GM18873 (cell line): ENCODE data around the gene GPC3.

Source experiments
- ATAC-seq: cut with Tn5 transposase; IDR thresholded peaks from one replicate; pipeline ENCODE4 v1.9.1; 2021; ENCODE audit warnings: mild to moderate bottlenecking, moderate library complexity, moderate number of reproducible peaks; ENCODE audit not compliant: unreplicated experiment, low FRiP score

The GPC3 gene

GRCh38 chrX:133971586-133971985 is 13.8 kb downstream of the GPC3 start:
- ATAC-seq = no peak

GRCh38 chrX:133970076-133970475 is 15.3 kb downstream of the GPC3 start:
- ATAC-seq = no peak

DNA sequence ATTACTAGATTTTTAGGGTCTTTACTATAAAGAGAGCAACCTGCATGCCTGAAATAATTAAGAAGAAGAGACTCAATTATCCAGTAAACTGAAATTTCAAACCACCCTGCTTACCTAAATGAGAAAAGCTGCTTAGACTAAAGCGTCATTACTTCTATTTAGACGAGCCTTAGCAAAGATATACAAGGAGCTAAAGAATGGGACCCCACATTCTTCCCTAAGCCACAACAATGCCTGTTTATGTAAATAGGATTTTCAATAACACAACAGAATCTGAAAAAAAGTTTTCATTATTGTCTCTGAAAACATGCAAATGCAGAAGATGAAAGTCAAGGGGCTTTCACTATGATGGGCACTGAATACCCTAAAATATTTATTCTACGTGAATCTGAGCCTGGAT is 16.2 kb downstream of the GPC3 start:
- ATAC-seq = no peak

DNA sequence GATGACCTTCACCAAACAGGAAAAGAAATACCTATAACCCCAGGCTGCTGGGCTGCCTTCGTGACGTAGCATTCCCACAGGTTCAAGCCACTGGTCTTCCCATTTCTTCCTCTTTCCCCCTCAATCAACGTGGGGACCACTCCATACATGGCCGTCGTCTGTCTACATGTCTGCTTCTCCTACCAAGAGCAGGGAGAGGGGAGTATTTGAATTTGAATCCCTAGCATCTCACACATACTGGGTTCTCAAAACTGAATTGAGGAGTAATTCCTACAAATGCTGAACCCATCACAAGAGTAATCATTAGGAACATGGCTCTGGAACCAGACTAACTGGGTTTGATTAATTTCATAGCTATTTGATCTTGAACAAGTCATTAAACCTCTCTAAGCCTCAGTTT is 17.3 kb downstream of the GPC3 start:
- ATAC-seq = no peak

- no peak for ATAC-seq
Measured at GRCh38 chrX:133966199-133966598, 19.2 kb downstream of the GPC3 start.

- no peak for ATAC-seq
Measured at GRCh38 chrX:133965321-133965720, 20.1 kb downstream of the GPC3 start.

- ATAC-seq = no peak
Measured at GRCh38 chrX:133961046-133961445, 24.3 kb downstream of the GPC3 start.

GRCh38 chrX:133959972-133960371 is 25.4 kb downstream of the GPC3 start:
- no peak for ATAC-seq

- ATAC-seq = no peak
Measured at GRCh38 chrX:133958997-133959688, 26.3 kb downstream of the GPC3 start.

- no peak for ATAC-seq
Measured at GRCh38 chrX:133956570-133957340, 28.6 kb downstream of the GPC3 start.

DNA sequence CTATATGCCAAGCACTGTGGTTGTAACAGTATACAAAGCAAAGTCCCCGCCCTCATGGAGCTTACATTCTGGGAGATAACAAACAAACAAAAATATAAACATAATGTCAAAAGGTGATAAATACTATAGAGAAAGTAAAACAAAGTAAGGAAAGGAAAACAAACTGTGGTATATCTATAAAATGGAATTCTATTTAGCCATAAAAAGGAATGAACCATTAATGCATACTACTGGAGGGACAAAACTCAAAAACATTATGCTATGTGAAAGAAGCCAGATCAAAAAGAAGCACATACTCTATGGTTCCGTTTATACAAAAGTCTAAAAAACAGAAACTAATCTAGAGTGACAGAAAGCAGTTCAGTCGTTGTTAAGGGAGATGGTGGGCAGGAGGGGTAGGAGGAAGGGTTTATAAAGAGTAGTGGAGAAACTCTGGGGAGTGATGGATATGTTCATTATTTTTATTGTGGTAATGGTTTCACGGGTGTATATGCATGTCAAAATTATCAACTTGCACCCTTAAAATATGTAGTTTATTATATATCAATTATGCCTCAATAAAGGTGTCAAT is 31.5 kb downstream of the GPC3 start:
- no peak for ATAC-seq

DNA sequence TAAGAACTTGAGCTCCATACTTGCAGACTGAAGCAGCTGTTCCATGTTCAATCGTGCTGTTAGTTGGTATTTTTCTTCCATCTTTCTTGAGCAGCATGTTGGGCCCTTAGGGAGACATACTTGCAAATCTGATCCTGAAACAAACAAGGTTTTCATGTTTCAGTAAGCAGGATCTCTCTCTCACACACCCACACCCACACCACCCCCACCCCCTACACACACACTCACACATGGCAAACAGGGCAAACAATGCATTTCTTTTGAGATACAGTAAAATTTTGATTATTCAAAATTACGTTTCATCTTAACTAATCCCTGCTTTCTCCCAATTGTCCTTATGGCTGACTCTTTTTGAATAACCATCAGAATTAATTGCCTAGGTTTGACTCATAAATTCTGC is 32.3 kb downstream of the GPC3 start:
- ATAC-seq = no peak

GRCh38 chrX:133951098-133951497 is 34.3 kb downstream of the GPC3 start:
- no peak for ATAC-seq

DNA sequence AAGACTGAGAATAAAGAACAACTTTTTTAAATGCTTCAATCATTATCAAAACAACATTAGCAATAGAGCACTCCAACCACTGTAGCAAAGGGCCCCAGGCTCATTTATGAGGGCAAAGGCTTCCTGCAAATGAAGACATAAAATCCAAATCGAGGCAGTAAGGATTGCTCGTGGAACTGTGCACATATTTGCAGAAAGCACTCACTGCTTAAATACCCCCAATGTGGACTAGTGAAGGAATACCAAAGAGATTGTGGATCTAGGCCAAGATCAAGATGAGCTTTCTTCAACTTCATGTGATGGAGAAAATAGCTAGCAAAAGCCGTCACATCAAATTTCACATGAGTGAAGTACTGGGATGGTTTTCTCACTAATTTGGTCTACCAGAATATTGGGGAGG is 35.2 kb downstream of the GPC3 start:
- no peak for ATAC-seq

- ATAC-seq = no peak
Measured at GRCh38 chrX:133948895-133949294, 36.5 kb downstream of the GPC3 start.

GRCh38 chrX:133947996-133948395 is 37.4 kb downstream of the GPC3 start:
- no peak for ATAC-seq

GRCh38 chrX:133947022-133947421 is 38.4 kb downstream of the GPC3 start:
- no peak for ATAC-seq

DNA sequence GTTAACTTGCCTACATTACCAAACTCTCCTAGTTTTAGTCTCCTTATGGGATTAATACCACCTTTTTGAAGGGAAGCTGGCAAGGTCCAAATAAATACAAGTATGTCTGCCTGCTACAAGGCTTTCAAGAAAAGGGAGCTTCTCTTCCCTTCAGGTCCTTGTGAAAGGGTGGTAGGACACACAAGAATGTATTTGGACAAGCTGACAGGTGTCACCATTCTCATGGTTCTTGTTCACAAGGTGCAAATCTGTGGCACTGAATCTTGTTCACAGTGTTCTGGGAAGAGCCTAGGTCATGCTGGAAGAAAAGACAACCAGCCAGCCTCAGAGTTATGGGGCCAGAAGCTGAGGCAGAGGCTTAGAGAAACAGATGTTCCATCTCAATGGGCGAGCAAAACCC is 41.9 kb downstream of the GPC3 start:
- ATAC-seq = no peak

- no peak for ATAC-seq
Measured at GRCh38 chrX:133939655-133940302, 45.6 kb downstream of the GPC3 start.

- ATAC-seq = no peak
Measured at GRCh38 chrX:133938530-133938929, 46.9 kb downstream of the GPC3 start.

DNA sequence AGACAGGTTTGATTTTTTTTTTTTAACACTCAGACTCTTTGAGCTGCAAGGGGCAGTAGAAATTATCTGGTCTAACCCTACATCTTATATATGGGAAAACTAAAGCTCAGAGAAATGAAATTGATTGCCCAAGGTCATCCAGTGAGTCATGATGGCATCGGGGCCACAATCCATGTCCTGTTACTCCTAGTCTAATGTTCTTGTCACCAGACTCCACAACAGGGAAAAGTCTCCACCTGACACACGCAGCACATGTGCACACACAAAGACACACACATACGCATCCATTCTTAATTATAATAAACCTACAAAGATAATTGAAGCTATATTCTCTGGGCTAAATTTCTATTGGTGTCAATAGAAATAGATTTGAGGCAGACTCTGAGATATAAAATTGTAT is 48.4 kb downstream of the GPC3 start:
- ATAC-seq = no peak
